K562 (cell line): ENCODE measurements around the gene SV2C. TPM values are rescaled to one million over a fixed set of nuclear protein-coding genes. Genes with fewer than 3 reads are reported as not detected.

Experiments used
- ATAC-seq: fragments of 200-7000 bp; cut with Tn5 transposase; 3 replicates; pipeline ENCODE4 v1.9.1; 2020; ENCODE audit warnings: moderate library complexity
- BruUV-seq: library from RNA; stranded (reverse); fragments of 400-500 nt; replicated peaks from 2 replicates; lab custom pipeline; 2021; lab: Mats Ljungman, UMichigan
- CTCF ChIA-PET: fragments of 300-600 bp; formaldehyde crosslinking; extraction: SDS; loops from one replicate; lab custom pipeline; 2021; ENCODE audit warnings: low intra/inter-chr PET ratio; lab: Yijun Ruan, JAX
- POLR2A ChIA-PET: fragments of 300-600, 350-650 bp; sonication (Branson Sonifier 250); formaldehyde crosslinking; extraction: SDS; loops from one replicate; lab custom pipeline; 2021; ENCODE audit warnings: antibody characterized with exemption, inconsistent platforms; lab: Yijun Ruan, JAX
- DNase-seq, 4 experiments: peaks; one replicate each; pipeline versions ENCODE4 v3.0.0 to v3.0.0-alpha.2; 2011 to 2018; ENCODE audit warnings: low spot score in 3 of 4, mixed read lengths in 3 of 4; ENCODE audit errors: extremely low read depth in 1 of 4
- FAIRE-seq: peaks from 2 replicates; lab custom pipeline; 2011; peaks lifted over from hg19 to GRCh38; lab: Jason Lieb, UNC
- H2AFZ ChIP-seq: 2 replicates; pipeline ENCODE4 v1.6.0; 2011; ENCODE audit warnings: low read depth, low read length, control low read depth, inconsistent platforms
- H3K27ac ChIP-seq: fragments of 200-600 bp; 3 replicates; pipeline ENCODE4 v1.8.0; 2011; ENCODE audit warnings: low read depth, mild to moderate bottlenecking, control low read depth, inconsistent platforms, low read length, moderate library complexity, mixed read lengths; ENCODE audit errors: extremely low read depth
- H3K27me3 ChIP-seq, 2 experiments: fragments of 300-600 bp in 1 of 2; 2 replicates in 1 of 2; 3 replicates in 1 of 2; pipeline versions ENCODE4 v1.6.0 to v1.8.0; 2011; ENCODE audit warnings: inconsistent platforms in 2 of 2, low read length in 2 of 2, mild to moderate bottlenecking in 1 of 2, mixed read lengths in 1 of 2, moderate library complexity in 1 of 2; ENCODE audit not compliant: control insufficient read depth in 2 of 2, insufficient read depth in 2 of 2
- H3K36me3 ChIP-seq: fragments of 300-600 bp; 3 replicates; pipeline ENCODE4 v1.8.0; 2011; ENCODE audit warnings: mild to moderate bottlenecking, low read length, inconsistent platforms; ENCODE audit not compliant: control insufficient read depth, insufficient read depth
- H3K4me1 ChIP-seq, 2 experiments: fragments of 200-600 bp in 1 of 2; replicated peaks in 1 of 2; 2 replicates in 1 of 2; 3 replicates in 1 of 2; pipeline versions ENCODE4 v1.5.1 to v1.8.0; 2011; ENCODE audit warnings: inconsistent platforms in 2 of 2, low read length in 2 of 2, mild to moderate bottlenecking in 1 of 2, mixed read lengths in 1 of 2, moderate library complexity in 1 of 2; ENCODE audit not compliant: control insufficient read depth in 2 of 2, insufficient read depth in 2 of 2
- H3K4me2 ChIP-seq: 2 replicates; pipeline ENCODE4 v1.6.1; 2011; ENCODE audit warnings: low read length, control low read depth, inconsistent platforms, mixed read lengths; ENCODE audit not compliant: insufficient read depth
- H3K4me3 ChIP-seq: fragments of 200-600 bp; sonication (generic), shearing (Covaris generic); 2 replicates; pipeline ENCODE4 v1.5.1; 2016; ENCODE audit warnings: control low read depth, inconsistent platforms
- H3K79me2 ChIP-seq: fragments of 200-600 bp; 3 replicates; pipeline ENCODE4 v1.8.0; 2011; ENCODE audit warnings: low read length, inconsistent platforms; ENCODE audit not compliant: control insufficient read depth, insufficient read depth
- H3K9ac ChIP-seq, 2 experiments: 2 replicates each; pipeline versions ENCODE4 v1.6.0 to v1.6.1; 2011; ENCODE audit warnings: low read depth in 2 of 2, low read length in 2 of 2, control low read depth in 1 of 2, inconsistent platforms in 1 of 2, mild to moderate bottlenecking in 1 of 2, mixed read lengths in 1 of 2; ENCODE audit not compliant: insufficient read depth in 1 of 2
- H3K9me1 ChIP-seq: one replicate; pipeline ENCODE4 v1.6.0; 2011; ENCODE audit warnings: inconsistent platforms, mild to moderate bottlenecking, low read length, moderate library complexity; ENCODE audit not compliant: control insufficient read depth, insufficient read depth
- H3K9me3 ChIP-seq: replicated peaks from 2 replicates; pipeline ENCODE4 v1.5.1; 2011; ENCODE audit warnings: low read depth, low read length, inconsistent platforms; ENCODE audit not compliant: control insufficient read depth, insufficient read depth
- H4K20me1 ChIP-seq: replicated peaks from 2 replicates; pipeline ENCODE4 v1.6.1; 2011; ENCODE audit warnings: low read length, inconsistent platforms, mixed read lengths; ENCODE audit not compliant: control insufficient read depth, insufficient read depth
- CBX2 ChIP-seq: fragments of 200-600 bp; sonication (generic); IDR thresholded peaks from one replicate; pipeline ENCODE4 v1.6.1; 2012; ENCODE audit warnings: mild to moderate bottlenecking, low read length, inconsistent platforms; ENCODE audit not compliant: insufficient read depth, poor library complexity, severe bottlenecking
- CBX5 ChIP-seq: IDR thresholded peaks from 2 replicates; pipeline ENCODE4 v1.6.1; 2014; ENCODE audit warnings: low read depth, borderline replicate concordance
- FOXJ2 ChIP-seq: fragments of 200-800 bp; sonication (Bioruptor generic); IDR thresholded peaks from 2 replicates; pipeline ENCODE4 v1.6.1; 2016; ENCODE audit warnings: missing genetic modification characterization, missing compliant biosample characterization
- JUN ChIP-seq, 2 experiments: sonication (generic) in 1 of 2; formaldehyde crosslinking in 1 of 2; IDR thresholded peaks; 2 replicates each; pipeline versions ENCODE4 v1.6.1 to v1.8.0; 2012 to 2022; ENCODE audit warnings: borderline replicate concordance in 2 of 2, mild to moderate bottlenecking in 2 of 2, improper control_type of control experiment in 1 of 2, low read depth in 1 of 2, low read length in 1 of 2, missing genetic modification reagents in 1 of 2
- NONO ChIP-seq, 2 experiments: fragments of 200-400 bp in 1 of 2; fragments of 450-650 bp in 1 of 2; formaldehyde crosslinking in 1 of 2; IDR thresholded peaks; 2 replicates each; pipeline ENCODE4 v1.6.1; 2017; ENCODE audit warnings: low read depth in 2 of 2, mild to moderate bottlenecking in 2 of 2, moderate library complexity in 2 of 2, low read length in 1 of 2
- TCF7L2 ChIP-seq: fragments of 150-350 bp; IDR thresholded peaks from 2 replicates; pipeline ENCODE4 v1.6.1; 2016; ENCODE audit warnings: low read depth, mild to moderate bottlenecking, low read length, moderate library complexity
- ZBTB7A ChIP-seq: IDR thresholded peaks from 2 replicates; pipeline ENCODE4 v1.6.1; 2011; ENCODE audit warnings: low read depth, mild to moderate bottlenecking, low read length, moderate library complexity, borderline replicate concordance; ENCODE audit not compliant: control insufficient read depth
- ZEB2 ChIP-seq: fragments of 450-650 bp; IDR thresholded peaks from 2 replicates; pipeline ENCODE4 v1.6.1; 2016
- ZNF23 ChIP-seq: fragments of 250-450 bp; sonication (Bioruptor Pico); IDR thresholded peaks from 2 replicates; pipeline ENCODE4 v1.4.0; 2020; ENCODE audit warnings: mild to moderate bottlenecking
- in situ Hi-C: fragments of 300-500 bp; cut with MboI; formaldehyde crosslinking; loops from 4 replicates; pipeline ENCODE4 v1.15.0; 2018; ENCODE audit warnings: inconsistent platforms, mixed read lengths
- intact Hi-C: fragments of 100-400 bp; cut with micrococcal nuclease; formaldehyde crosslinking; loops from 2 replicates; pipeline ENCODE4 v1.14.2; 2022
- polyA plus RNA-seq, 8 experiments: library from polyadenylated mRNA; depleted of rRNA in 4 of 8; stranded (reverse) in 5 of 8; unstranded in 3 of 8; fragments of >200 nt; fragmentation: Nextera tagmentation in 2 of 8; fragmentation: Illumina TruSeq in 1 of 8; extraction: Ambion mirVana in 2 of 8; extraction: Trizol in 1 of 8; gene quantifications; 2 replicates each; pipeline versions ENCODE4 v1.2.1 to v1.2.3, GENCODE V29; 2011 to 2014; ENCODE audit warnings: inconsistent platforms in 1 of 8, missing spikeins in 1 of 8
- total RNA-seq, 7 experiments: library from RNA; depleted of rRNA in 6 of 7; stranded (reverse); fragments of >200 nt in 6 of 7; fragmentation: Illumina TruSeq in 2 of 7; extraction: Trizol in 2 of 7; gene quantifications; 2 replicates each; pipeline versions ENCODE4 v1.2.1 to v1.2.3, GENCODE V29; 2011 to 2021; ENCODE audit warnings: low replicate concordance in 1 of 7
- TF ChIP-seq, protein P1 (sequence below): sonication (generic); formaldehyde crosslinking; IDR thresholded peaks from 2 replicates; pipeline ENCODE4 v1.5.0; 2020; ENCODE audit warnings: missing genetic modification reagents
- TF ChIP-seq, protein P2 (sequence below): fragments of 450-650 bp; IDR thresholded peaks from 2 replicates; pipeline ENCODE4 v1.6.1; 2016; ENCODE audit warnings: low read depth
- TF ChIP-seq, protein P3 (sequence below): sonication (generic); formaldehyde crosslinking; IDR thresholded peaks from 2 replicates; pipeline ENCODE4 v1.9.0; 2022; ENCODE audit warnings: mild to moderate bottlenecking, missing genetic modification reagents

Gene SV2C
- total and polyA plus RNA-seq, 9 of the 15 experiments (the other 6 are each of a cell fraction or from before 2014, with no cell fraction given): 0.05 TPM; not detected in 8

DNA sequence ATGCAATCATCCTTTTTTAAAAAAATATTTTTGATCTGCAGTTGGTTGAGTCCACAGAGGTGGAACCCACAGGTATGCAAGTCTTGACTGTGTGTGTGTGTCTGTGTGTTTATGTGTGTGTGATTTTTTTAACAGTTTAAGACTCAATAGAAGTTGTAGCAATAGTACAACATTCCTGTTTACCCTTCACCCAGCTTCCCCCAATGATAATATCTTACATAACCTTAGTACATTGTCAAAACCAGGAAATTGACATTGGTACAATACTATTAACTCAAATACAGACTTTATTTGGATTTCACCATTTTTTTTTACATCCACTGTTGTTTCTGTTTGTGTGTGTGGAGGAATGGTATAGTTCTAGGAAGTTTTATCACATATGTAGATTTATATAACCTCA, 81.8 kb downstream of the SV2C start:
- DNase-seq: no peak
- ATAC-seq: no peak
- Histone ChIP-seq H2AFZ (no peak overlapping the region), H3K9me1 (no peaks in the 10 kb centered on the region), H3K4me3 (no peak overlapping the region), H3K27me3 (peaks cover 8 to 10% of the 10 kb centered on the region in 2 experiments; a peak in 3 of 5 replicates), H3K9me3 (no peaks in the 10 kb centered on the region), H3K27ac (no peak overlapping the region), H3K9ac (no peak overlapping the region), H3K79me2 (no peaks in the 10 kb centered on the region), H4K20me1 (no peaks in the 10 kb centered on the region), H3K4me1 (no peaks in the 10 kb centered on the region; a peak in 1 of 5 replicates), H3K4me2 (no peak overlapping the region), H3K36me3 (no peaks in the 10 kb centered on the region)
- no TSS peak for BruUV-seq
- POLR2A ChIA-PET: no interaction called here
- in situ Hi-C loops (no loop called here), intact Hi-C loops (no loop called here)
- CTCF ChIA-PET: no interaction called here
- FAIRE-seq: no peak
- TF ChIP-seq CBX5 (no peak), FOXJ2 (no peak), ZNF23 (CRISPR knock-in tag) (no peak), ZEB2 (no peak), NONO (IDR thresholded peaks at IDR 0.05; ENCODE audit: low read depth in 2 of 2, low read length in 1 of 2) (no peak), CBX2 (no peak), TCF7L2 (no peak), JUN (IDR thresholded peaks at IDR 0.05; ENCODE audit: borderline replicate concordance, low read depth, low read length) (no peak), JUN (CRISPR knock-in tag; IDR thresholded peaks at IDR 0.05; ENCODE audit: borderline replicate concordance) (no peak), ZBTB7A (no peak)
- TF ChIP-seq, protein P1, sequence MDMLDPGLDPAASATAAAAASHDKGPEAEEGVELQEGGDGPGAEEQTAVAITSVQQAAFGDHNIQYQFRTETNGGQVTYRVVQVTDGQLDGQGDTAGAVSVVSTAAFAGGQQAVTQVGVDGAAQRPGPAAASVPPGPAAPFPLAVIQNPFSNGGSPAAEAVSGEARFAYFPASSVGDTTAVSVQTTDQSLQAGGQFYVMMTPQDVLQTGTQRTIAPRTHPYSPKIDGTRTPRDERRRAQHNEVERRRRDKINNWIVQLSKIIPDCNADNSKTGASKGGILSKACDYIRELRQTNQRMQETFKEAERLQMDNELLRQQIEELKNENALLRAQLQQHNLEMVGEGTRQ (CRISPR knock-in tag): no peak
- TF ChIP-seq, protein P2, sequence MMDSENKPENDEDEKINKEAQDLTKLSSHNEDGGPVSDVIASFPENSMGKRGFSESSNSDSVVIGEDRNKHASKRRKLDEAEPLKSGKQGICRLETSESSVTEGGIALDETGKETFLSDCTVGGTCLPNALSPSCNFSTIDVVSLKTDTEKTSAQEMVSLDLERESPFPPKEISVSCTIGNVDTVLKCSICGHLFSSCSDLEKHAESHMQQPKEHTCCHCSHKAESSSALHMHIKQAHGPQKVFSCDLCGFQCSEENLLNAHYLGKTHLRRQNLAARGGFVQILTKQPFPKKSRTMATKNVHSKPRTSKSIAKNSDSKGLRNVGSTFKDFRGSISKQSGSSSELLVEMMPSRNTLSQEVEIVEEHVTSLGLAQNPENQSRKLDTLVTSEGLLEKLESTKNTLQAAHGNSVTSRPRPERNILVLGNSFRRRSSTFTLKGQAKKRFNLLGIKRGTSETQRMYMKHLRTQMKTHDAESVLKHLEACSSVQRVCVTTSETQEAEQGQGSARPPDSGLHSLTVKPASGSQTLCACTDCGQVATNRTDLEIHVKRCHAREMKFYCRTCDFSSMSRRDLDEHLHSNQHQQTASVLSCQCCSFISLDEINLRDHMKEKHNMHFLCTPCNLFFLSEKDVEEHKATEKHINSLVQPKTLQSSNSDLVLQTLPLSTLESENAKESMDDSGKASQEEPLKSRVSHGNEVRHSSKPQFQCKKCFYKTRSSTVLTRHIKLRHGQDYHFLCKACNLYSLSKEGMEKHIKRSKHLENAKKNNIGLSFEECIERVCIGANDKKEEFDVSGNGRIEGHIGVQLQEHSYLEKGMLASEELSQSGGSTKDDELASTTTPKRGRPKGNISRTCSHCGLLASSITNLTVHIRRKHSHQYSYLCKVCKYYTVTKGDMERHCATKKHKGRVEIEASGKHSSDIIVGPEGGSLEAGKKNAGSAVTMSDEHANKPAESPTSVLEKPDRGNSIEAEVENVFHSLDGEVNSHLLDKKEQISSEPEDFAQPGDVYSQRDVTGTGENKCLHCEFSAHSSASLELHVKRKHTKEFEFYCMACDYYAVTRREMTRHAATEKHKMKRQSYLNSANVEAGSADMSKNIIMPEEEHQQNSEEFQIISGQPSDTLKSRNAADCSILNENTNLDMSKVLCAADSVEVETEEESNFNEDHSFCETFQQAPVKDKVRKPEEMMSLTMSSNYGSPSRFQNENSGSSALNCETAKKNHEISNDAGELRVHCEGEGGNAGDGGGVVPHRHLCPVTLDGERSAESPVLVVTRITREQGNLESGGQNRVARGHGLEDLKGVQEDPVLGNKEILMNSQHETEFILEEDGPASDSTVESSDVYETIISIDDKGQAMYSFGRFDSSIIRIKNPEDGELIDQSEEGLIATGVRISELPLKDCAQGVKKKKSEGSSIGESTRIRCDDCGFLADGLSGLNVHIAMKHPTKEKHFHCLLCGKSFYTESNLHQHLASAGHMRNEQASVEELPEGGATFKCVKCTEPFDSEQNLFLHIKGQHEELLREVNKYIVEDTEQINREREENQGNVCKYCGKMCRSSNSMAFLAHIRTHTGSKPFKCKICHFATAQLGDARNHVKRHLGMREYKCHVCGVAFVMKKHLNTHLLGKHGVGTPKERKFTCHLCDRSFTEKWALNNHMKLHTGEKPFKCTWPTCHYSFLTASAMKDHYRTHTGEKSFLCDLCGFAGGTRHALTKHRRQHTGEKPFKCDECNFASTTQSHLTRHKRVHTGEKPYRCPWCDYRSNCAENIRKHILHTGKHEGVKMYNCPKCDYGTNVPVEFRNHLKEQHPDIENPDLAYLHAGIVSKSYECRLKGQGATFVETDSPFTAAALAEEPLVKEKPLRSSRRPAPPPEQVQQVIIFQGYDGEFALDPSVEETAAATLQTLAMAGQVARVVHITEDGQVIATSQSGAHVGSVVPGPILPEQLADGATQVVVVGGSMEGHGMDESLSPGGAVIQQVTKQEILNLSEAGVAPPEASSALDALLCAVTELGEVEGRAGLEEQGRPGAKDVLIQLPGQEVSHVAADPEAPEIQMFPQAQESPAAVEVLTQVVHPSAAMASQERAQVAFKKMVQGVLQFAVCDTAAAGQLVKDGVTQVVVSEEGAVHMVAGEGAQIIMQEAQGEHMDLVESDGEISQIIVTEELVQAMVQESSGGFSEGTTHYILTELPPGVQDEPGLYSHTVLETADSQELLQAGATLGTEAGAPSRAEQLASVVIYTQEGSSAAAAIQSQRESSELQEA: no peak
- TF ChIP-seq, protein P3, sequence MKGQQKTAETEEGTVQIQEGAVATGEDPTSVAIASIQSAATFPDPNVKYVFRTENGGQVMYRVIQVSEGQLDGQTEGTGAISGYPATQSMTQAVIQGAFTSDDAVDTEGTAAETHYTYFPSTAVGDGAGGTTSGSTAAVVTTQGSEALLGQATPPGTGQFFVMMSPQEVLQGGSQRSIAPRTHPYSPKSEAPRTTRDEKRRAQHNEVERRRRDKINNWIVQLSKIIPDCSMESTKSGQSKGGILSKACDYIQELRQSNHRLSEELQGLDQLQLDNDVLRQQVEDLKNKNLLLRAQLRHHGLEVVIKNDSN (CRISPR knock-in tag): no peak
